KOPT-K1 (cell line): ENCODE data around the gene CYB5RL.

Source experiments
- H3K27ac ChIP-seq: fragments of 200-600 bp; sonication (generic); 2 replicates; pipeline ENCODE4 v1.5.1; 2016; ENCODE audit warnings: antibody characterized with exemption, mild to moderate bottlenecking, low read depth, low read length; ENCODE audit not compliant: poor library complexity, severe bottlenecking
- H3K36me3 ChIP-seq: fragments of 200-600 bp; sonication (generic); 2 replicates; pipeline ENCODE4 v1.5.1; 2017; ENCODE audit warnings: antibody characterized with exemption, mild to moderate bottlenecking, low read length, moderate library complexity; ENCODE audit not compliant: insufficient read depth
- H3K9me3 ChIP-seq: fragments of 200-600 bp; sonication (generic); 2 replicates; pipeline ENCODE4 v1.5.1; 2017; ENCODE audit warnings: antibody characterized with exemption, low read length, mild to moderate bottlenecking; ENCODE audit not compliant: insufficient read depth, poor library complexity, severe bottlenecking

The CYB5RL gene

GRCh38 chr1:54165146-54165545 is 34.7 kb downstream of the CYB5RL start:
- no peaks in the 10 kb centered on the region for H3K36me3 ChIP-seq
- no peak overlapping the region for H3K27ac ChIP-seq
- H3K9me3 ChIP-seq: no peaks in the 10 kb centered on the region

- Histone ChIP-seq H3K27ac (no peak overlapping the region), H3K9me3 (no peaks in the 10 kb centered on the region), H3K36me3 (no peaks in the 10 kb centered on the region)
Measured at GRCh38 chr1:54163573-54163972, 36.3 kb downstream of the CYB5RL start.

DNA sequence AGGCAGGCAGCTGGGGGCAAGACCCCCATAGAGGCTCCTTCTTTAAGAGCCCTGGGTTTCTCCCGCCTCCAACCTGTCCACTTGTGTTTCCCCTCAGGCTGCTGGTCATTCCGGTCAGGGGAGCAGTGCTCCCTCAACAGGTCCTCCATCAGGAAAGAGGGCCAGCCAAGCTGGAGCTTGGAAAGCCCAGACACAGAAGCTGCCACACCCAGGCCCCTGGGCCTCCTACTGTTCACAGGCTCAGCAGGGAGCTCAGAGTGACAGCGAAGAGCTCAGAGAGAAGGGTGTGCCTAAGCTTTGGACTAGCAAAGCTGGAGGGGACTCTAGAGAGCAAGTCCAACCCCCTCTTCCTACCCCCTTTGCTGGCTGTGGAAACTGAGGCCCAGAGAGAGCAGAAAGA is 36.8 kb downstream of the CYB5RL start:
- no peak overlapping the region for H3K27ac ChIP-seq
- H3K36me3 ChIP-seq: no peaks in the 10 kb centered on the region
- no peaks in the 10 kb centered on the region for H3K9me3 ChIP-seq

DNA sequence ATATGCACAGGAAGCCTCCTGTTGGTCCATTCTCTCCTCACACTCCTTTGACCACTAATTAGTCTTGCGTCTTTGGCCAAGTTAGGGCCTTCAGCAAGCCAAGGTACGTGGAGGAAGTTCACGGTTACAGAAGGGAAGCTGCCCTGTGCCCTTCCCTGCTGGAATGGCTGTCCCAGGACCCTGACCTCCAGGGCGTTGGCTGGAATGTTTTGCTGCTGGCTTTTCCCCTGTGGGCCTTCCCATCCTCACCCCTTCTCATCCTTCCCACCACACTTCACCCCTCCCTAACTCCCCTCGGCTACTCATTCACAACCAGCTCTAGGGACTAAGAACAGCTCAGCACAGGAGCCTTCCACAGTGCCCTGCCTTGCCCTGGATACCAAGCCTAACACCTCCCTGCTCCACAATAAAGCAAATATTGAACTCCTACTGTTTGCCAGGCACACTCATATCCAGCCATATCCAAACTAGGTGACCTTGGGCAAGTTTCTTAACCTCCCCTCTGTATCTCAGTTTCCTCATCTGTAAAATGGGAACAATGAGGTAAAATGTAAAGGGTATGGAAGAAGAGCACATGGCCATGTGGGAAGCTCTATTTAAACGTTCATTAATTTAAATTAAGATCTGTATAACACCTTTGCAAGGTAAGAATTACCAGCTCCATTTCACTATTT is 38.2 kb downstream of the CYB5RL start:
- Histone ChIP-seq H3K36me3 (no peaks in the 10 kb centered on the region), H3K9me3 (no peaks in the 10 kb centered on the region), H3K27ac (no peak overlapping the region)

- H3K36me3 ChIP-seq: no peaks in the 10 kb centered on the region
- H3K9me3 ChIP-seq: no peaks in the 10 kb centered on the region
- no peak overlapping the region for H3K27ac ChIP-seq
Measured at GRCh38 chr1:54160351-54160750, 39.5 kb downstream of the CYB5RL start.

GRCh38 chr1:54159733-54160316 is 40.0 kb downstream of the CYB5RL start:
- H3K27ac ChIP-seq: no peak overlapping the region
- H3K36me3 ChIP-seq: no peaks in the 10 kb centered on the region

DNA sequence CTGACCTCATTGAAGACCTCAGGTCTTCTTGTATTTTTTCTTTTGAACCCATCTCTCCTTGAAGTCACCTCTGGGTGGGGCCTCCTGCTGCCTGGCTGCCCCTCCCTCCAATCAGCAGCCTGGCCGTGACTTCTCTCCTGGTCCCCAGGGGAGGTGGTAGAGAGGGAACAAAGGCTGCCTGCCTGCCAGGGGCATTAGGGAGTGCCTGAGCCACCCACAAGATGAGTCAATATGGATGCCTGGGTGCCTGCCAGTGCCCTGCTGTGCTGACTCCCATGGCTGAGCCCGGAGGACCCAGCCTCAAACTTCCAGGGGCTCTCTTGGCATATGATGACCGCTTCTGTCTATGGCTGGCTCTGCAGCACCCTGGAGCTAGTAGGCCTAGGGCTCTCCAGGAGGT is 41.8 kb downstream of the CYB5RL start:
- Histone ChIP-seq H3K36me3 (no peaks in the 10 kb centered on the region), H3K9me3 (no peaks in the 10 kb centered on the region), H3K27ac (no peak overlapping the region)

More at GRCh38 chr1:54159733-54160316, 40.0 kb downstream of the CYB5RL start:
- no peaks in the 10 kb centered on the region for H3K9me3 ChIP-seq

DNA sequence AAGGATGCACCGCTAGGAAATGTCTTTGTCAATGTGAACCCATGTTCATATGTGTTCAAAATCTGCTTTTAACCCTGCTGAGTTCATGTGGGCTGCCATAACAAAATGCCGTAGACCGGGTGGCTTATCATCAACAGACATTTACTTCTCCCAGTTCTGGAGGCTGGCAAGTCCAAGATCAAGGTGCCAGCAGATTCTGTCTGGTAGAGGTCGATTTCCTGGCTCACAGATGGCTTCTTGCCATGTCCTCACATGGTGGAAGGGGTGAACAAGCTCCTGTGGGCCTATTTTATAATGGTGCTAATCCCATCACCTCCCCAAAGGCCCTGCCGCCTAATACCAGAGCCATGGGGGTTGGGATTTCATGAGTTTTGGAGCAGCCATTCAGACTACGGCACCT is 42.4 kb downstream of the CYB5RL start:
- Histone ChIP-seq H3K9me3 (no peaks in the 10 kb centered on the region), H3K27ac (no peak overlapping the region), H3K36me3 (no peaks in the 10 kb centered on the region)

GRCh38 chr1:54156986-54157385 is 42.8 kb downstream of the CYB5RL start:
- Histone ChIP-seq H3K9me3 (no peaks in the 10 kb centered on the region), H3K36me3 (no peaks in the 10 kb centered on the region), H3K27ac (no peak overlapping the region)

DNA sequence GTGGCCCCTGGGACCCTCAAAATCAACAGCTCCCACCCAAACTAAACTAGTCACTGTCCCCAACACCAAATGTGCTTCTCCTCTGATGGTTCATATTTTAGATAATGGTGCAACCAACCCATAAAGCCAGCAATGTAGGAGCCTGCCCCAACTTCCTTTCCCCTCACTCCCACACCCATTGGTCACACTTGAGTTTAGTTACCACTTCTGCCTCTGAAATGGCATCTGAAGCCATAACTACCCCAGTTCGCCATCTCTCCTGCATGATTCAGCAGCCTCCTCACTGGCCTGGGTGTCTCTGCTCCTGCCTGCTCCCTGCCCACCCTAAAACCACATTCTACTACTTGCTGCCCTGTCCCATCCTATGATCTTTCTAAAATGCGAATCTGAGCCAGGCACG is 43.6 kb downstream of the CYB5RL start:
- Histone ChIP-seq H3K36me3 (no peaks in the 10 kb centered on the region), H3K9me3 (no peaks in the 10 kb centered on the region), H3K27ac (no peak overlapping the region)

- Histone ChIP-seq H3K36me3 (no peaks in the 10 kb centered on the region), H3K27ac (no peak overlapping the region), H3K9me3 (no peaks in the 10 kb centered on the region)
Measured at GRCh38 chr1:54153535-54154439, 46.0 kb downstream of the CYB5RL start.

DNA sequence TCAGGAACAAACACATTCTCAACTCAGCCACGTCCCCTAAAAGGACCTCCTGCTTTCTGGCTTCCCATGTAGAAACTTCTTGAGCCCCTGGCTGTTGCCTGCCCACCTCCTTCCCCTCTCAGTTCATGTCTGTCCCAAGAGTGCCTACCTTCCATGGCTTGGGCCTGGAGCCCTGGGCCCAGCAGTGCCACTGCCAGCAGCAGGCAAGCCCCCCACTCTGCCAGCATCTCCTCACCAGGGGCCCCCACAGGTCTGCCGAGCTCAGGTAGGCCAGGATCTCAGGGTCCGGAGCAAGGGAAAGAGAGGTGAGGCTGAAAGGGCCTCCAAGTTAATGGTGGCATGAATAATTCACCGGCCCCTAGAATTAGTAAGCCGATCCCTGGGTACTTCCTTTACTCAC is 47.1 kb downstream of the CYB5RL start, which contains the start of gene CDCP2:
TSS of gene CDCP2 (minus strand) at position 305 of the 400 bp plus-strand sequence. CDS start at position 227, 78 bp downstream.
- no peaks in the 10 kb centered on the region for H3K36me3 ChIP-seq
- no peaks in the 10 kb centered on the region for H3K9me3 ChIP-seq
- no peak within 1 kb of the TSS for H3K27ac ChIP-seq

DNA sequence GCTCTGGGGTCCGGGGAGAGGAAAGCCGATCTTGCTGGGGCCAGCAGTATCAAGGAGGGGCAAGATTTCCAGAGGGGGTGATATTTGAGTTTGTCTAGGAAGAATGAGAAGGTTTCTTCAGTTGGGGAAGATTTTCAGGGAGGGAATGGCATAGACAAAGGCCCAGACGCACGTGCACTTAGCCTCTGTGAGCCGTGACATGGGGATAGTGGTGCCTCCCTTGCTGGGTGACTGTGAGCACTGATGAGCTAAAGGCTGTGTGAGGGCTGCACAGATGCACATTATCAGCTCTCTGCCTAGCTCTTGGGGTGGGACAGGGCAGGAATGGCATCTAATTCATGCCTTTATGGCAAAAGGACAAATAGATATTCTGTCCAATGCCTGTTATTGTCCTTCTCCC is 48.8 kb downstream of the CYB5RL start:
- no peaks in the 10 kb centered on the region for H3K36me3 ChIP-seq
- no peaks in the 10 kb centered on the region for H3K9me3 ChIP-seq
- no peak overlapping the region for H3K27ac ChIP-seq
